Tibial nerve (tissue), 3 donors: ENCODE data around the gene ZFP1.

ENCODE experiments used
- EP300 ChIP-seq, 2 donors: sonication (generic); formaldehyde crosslinking; IDR thresholded peaks; one replicate each; pipeline ENCODE4 v1.6.1; 2017; ENCODE audit warnings: antibody characterized with exemption in 2 of 2, mild to moderate bottlenecking in 1 of 2
- POLR2A ChIP-seq, 2 donors: fragments of 450-650 bp; IDR thresholded peaks; one replicate each; pipeline ENCODE4 v1.6.1; 2017; ENCODE audit warnings: antibody characterized with exemption in 2 of 2, mild to moderate bottlenecking in 2 of 2, moderate library complexity in 2 of 2

- TF ChIP-seq EP300 (IDR thresholded peaks at IDR 0.05) = no peak
- no peak for TF ChIP-seq POLR2A (IDR thresholded peaks at IDR 0.05)
Observed at GRCh38 chr16:75218256-75219076, 70.1 kb downstream of the ZFP1 start, which contains the start of gene CTRB1.
